Activated naive CD8-positive, alpha-beta T cell treated with anti-CD3 and anti-CD28 coated beads for 36 hours (primary cell): Measurements from ENCODE around the gene RAB13. TPM values are rescaled to one million over a fixed set of nuclear protein-coding genes. Genes with fewer than 3 reads are reported as not detected.

Source experiments
- DNase-seq: peaks from one replicate; pipeline ENCODE4 v3.0.0; 2021
- H3K27ac Mint-ChIP-seq: one replicate; pipeline ENCODE4 v1.8.0; 2022; ENCODE audit warnings: mild to moderate bottlenecking, moderate library complexity, mixed read lengths
- H3K27me3 Mint-ChIP-seq: one replicate; pipeline ENCODE4 v1.8.0; 2022; ENCODE audit warnings: mild to moderate bottlenecking, mixed read lengths
- H3K36me3 Mint-ChIP-seq: one replicate; pipeline ENCODE4 v1.8.0; 2021; ENCODE audit warnings: mild to moderate bottlenecking, mixed read lengths
- H3K4me1 Mint-ChIP-seq: one replicate; pipeline ENCODE4 v1.8.0; 2021; ENCODE audit warnings: mixed read lengths
- H3K4me3 Mint-ChIP-seq: one replicate; pipeline ENCODE4 v1.8.0; 2022; ENCODE audit warnings: mild to moderate bottlenecking, moderate library complexity, mixed read lengths
- H3K9me3 Mint-ChIP-seq: one replicate; pipeline ENCODE4 v1.8.0; 2022; ENCODE audit warnings: mixed read lengths
- total RNA-seq, 2 experiments: library from RNA; stranded (reverse); gene quantifications; one replicate each; pipeline ENCODE4 v1.2.3, GENCODE V29; 2021

The RAB13 gene
- total RNA-seq, 2 experiments from 2014 or later, result 48.7 to 53.5 TPM

DNA sequence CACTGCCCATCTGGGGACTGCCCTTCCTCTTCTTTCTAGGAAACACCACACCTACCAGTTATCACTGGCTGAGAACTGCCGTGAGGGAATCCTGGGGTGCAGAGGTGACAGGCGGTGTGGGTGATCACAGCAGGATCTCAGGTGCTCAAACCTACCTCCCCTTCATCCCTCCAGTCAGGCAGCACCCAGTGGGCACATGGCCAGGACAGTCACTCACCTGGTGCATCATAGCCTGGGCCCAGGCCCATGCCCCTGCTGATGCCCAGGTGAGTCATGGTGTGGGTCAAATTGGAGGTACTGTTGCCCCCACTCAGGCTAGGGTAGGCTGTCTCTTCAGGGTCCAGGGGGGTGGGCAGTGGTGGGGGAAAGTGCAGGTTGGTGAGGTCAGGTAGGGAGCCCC, 34.3 kb downstream of the RAB13 start:
- H3K27ac Mint-ChIP-seq, result no peak overlapping the region
- peaks cover 14% of the 10 kb centered on the region for H3K36me3 Mint-ChIP-seq
- no peak for DNase-seq
- no peak overlapping the region for H3K4me3 Mint-ChIP-seq
- H3K27me3 Mint-ChIP-seq, result no peaks in the 10 kb centered on the region
- no peaks in the 10 kb centered on the region for H3K9me3 Mint-ChIP-seq
- H3K4me1 Mint-ChIP-seq, result peaks cover 29% of the 10 kb centered on the region

DNA sequence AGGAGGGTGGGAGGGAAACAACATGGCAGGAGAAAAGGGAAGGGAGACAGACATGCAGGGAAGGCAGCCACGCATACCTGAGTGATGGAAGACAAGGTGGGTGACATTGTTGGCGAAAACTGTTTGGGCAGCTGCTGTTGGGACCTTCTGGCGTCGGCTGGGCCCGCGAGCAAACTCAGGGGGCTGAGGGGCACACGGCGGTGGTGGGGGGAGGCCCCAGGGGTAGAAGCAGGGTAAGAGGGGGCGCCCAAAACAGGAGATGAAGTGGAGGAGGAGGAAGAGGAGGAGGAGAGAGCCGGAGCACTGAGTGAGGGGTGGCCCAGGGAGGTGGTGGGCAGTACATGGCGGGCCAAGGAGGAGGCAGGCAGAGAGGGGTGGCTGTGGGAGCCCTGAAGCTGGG, 35.0 kb downstream of the RAB13 start:
- Mint-ChIP-seq H3K4me1 (peaks cover 25% of the 10 kb centered on the region), H3K27ac (peak overlapping the region; percentile 50), H3K27me3 (no peaks in the 10 kb centered on the region), H3K9me3 (no peaks in the 10 kb centered on the region), H3K36me3 (peaks cover 13% of the 10 kb centered on the region), H3K4me3 (no peak overlapping the region)
- no peak for DNase-seq

DNA sequence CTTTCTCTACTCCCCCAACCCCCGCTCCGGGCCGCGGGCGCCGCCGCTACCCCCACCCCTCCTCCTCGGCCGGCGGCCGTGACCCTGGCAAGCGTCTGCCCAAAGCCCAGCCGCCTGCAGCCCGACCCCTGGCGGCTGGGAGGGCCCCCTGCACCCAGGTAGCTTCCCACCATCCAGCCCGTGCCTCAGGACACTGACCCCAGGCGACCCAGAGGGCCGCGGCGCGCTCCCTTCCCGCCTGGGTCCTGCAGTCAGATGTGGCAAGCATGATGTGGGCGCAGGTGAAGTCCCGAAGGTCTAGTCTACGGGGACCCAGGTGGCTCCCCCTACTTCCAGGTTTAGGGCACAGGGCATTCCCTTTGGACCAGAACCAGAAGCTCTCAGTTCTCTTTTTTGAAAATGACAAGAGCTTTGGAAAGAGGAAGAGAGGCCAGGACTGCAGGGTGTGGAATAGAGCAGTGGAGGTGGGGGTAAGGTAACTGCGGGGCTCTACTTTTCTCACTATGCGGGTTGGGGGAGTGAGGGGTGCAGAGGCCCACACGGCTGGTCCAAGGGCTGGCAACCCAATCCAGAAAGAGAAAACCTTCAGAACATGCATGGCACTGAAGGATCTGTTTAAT, 39.4 kb downstream of the RAB13 start, which contains the start of gene DENND4B:
TSS of gene DENND4B (minus strand) at position 97 of the 620 bp plus-strand sequence. CDS start 2,344 bp downstream, outside the sequence.
- Mint-ChIP-seq H3K36me3 (peaks cover 25% of the 10 kb centered on the region), H3K4me3 (peak within 1 kb of the TSS; percentile 93), H3K9me3 (no peaks in the 10 kb centered on the region), H3K27ac (peak within 1 kb of the TSS; percentile 95), H3K4me1 (peaks cover 27% of the 10 kb centered on the region), H3K27me3 (no peaks in the 10 kb centered on the region)
- DNase-seq, result peak; percentile 83

DNA sequence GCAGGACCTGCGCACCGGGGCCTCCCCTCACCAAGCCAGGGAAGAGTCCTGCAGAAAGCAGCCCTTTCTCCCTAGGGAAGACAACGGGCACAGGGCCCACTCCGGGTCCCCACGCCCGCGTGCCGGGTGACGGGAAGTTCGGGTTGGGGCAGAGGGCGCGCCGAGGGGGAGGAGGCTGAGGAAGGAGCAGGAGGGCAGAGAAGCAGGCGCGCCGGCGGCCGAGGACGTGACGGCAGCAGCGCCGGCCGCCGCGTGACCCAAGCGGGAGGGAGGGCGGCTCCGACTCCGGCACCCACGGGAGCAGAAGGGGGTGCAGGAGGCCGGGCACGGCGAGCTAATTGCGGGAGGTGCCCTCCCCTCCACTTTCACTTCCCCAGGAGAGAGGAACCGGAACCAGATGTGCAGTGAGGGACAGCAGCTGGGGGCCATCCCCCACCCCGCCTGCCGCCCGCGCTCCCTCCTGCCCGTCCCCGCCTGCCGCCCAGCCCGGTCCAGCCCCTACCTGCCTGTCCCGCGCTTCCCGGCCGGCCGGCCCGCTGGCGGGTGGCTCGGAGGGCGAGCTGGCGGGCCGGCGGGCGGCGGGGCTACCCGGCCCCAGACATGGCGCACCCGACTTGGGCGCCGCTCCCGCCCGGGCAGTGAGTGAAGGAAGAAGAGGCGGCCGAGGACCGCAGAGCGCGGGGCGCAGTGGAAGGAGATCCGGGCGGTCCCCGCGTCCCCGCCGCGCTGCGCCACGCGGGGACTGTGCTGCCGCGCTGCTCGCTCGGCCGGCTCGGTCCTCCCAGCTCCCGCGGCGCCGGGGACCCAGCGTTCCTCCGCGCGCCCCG, 40.1 kb downstream of the RAB13 start:
- Mint-ChIP-seq H3K27me3 (no peaks in the 10 kb centered on the region), H3K36me3 (peaks cover 24% of the 10 kb centered on the region), H3K4me3 (peak overlapping the region; percentile 93), H3K27ac (peak overlapping the region; percentile 95), H3K4me1 (peaks cover 26% of the 10 kb centered on the region), H3K9me3 (no peaks in the 10 kb centered on the region)
- DNase-seq, result peak; percentile 80

DNA sequence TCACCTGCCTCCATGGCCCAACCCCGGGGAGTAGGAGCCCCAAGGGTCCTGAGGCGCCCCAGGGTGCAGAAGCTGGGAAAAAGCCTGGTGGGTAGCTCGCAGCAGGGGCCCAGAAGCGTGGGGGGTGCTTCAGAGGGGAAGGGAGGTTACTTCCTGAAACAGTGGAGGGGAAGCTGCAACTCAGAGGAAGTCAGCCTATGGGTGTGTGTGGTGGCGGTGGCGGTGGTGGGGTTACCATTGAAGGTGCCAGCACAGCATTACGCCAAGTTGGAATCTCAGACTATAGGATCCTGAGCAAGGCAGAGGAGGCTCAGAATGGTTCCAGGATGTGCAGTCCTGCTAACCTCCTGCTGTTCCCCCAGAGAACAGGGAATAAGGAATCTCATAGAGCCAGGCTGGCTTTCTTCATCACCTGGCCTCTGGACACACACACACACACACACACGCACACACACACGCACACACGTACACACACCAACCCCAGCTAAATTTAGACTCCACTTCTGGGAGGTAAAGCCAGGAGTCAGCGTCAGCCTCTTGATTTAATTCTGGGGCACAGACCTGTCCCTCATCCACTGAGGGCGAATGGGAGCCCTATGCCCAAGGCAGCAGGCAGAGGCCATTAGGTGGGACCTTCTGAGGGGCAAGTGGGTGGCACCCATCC, 40.9 kb downstream of the RAB13 start:
- Mint-ChIP-seq H3K27ac (peak overlapping the region; percentile 95), H3K36me3 (peaks cover 25% of the 10 kb centered on the region), H3K4me1 (peaks cover 26% of the 10 kb centered on the region), H3K27me3 (no peaks in the 10 kb centered on the region), H3K9me3 (no peaks in the 10 kb centered on the region), H3K4me3 (peak overlapping the region; percentile 93)
- DNase-seq, result peak; percentile 83

DNA sequence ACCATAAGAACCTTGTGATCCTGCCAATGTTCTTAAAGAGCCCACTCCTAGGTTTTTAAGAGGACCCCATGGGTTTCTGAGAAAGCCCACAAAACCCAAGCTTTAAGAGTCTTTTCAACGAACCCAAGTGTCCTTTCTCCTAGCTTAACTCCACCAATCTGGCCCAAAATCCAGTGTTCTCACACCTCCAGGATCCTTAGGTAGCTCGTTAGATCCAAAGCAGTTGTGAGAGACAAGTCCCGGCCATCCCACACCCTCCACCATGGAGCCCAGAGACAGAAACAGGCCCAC, 41.4 kb downstream of the RAB13 start:
- peak overlapping the region; percentile 93 for H3K4me3 Mint-ChIP-seq
- peak overlapping the region; percentile 95 for H3K27ac Mint-ChIP-seq
- peaks cover 27% of the 10 kb centered on the region for H3K36me3 Mint-ChIP-seq
- no peaks in the 10 kb centered on the region for H3K9me3 Mint-ChIP-seq
- no peak for DNase-seq
- no peaks in the 10 kb centered on the region for H3K27me3 Mint-ChIP-seq
- H3K4me1 Mint-ChIP-seq, result peaks cover 26% of the 10 kb centered on the region

DNA sequence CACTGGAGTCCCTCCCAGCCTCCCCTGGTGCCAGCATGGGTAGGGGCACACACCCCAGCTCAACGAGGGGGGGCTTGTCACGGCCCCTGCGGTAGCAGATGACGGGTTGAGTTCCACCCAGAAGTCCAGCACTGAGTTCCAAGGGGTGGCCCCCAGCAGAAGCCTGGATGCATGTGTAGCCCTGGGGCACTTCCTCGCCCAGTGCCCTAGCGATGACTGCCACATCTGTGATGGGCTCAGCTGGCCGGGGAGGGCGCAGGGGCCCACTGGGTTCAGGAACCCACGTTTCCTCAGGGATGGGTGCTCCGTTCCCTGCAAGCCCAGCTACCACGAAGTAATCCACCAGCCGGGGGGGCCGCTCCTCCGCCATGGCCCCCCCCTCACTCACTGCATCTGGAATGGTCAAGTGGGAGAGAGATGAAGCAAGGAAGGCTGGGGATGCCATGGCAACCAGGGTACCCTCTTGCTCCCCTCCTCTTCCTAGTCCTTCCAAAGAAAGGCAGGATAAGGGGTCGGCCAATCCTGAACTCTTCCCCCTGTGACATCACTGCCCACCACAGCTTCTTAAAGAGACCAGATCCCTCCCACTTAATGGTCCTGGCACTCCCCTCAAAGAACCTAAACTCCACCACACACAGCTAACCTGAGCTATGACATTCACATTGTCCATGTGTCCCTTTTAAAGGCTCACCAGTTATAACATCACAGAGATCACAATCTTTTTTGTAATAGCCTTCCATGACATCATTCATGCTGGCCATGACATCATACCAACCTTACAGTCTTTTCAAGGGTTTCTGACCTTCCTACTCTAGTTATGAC, 41.9 kb downstream of the RAB13 start:
- peak overlapping the region; percentile 93 for H3K4me3 Mint-ChIP-seq
- H3K9me3 Mint-ChIP-seq, result no peaks in the 10 kb centered on the region
- peak overlapping the region; percentile 95 for H3K27ac Mint-ChIP-seq
- peaks cover 27% of the 10 kb centered on the region for H3K36me3 Mint-ChIP-seq
- no peak for DNase-seq
- H3K4me1 Mint-ChIP-seq, result peaks cover 26% of the 10 kb centered on the region
- H3K27me3 Mint-ChIP-seq, result no peaks in the 10 kb centered on the region

DNA sequence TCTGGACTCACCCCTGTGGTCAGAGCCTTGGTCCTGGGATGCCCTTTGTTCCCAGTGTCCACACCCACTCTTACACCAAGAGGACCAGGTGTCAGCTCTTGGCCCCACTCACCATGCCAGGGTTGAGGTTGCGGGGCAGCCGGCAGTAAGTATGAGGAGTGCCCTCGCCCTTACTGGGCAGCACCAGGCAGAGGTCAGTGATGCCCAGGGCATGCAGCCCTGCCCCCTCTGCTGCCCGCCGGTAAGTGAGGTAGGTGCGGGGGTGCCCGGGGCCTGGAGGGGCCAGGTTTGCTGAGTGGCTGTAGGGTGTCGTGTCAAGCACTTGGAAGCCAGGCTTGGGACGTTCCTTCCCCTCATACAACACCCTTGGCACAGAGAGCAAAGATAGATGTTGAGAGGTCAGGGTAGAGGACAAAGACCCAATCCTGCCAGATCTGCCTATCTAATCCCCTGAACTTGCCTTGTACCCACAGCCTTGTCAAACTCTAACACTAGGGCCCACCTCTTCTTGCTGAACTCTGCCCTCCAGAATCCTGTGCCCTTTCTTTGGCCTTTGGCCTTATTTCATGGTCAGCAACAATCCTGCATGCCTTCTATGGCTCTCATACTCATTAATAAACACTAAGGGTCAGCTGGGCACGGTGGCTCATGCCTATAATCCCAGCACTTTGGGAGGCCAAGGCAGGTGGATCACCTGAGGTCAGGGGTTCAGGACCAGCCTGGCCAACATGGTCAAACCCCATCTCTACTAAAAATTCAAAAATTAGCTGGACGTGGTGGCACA, 43.2 kb downstream of the RAB13 start:
- no peak for DNase-seq
- no peaks in the 10 kb centered on the region for H3K27me3 Mint-ChIP-seq
- peaks cover 26% of the 10 kb centered on the region for H3K4me1 Mint-ChIP-seq
- H3K4me3 Mint-ChIP-seq, result no peak overlapping the region
- H3K36me3 Mint-ChIP-seq, result peaks cover 22% of the 10 kb centered on the region
- H3K27ac Mint-ChIP-seq, result peak overlapping the region; percentile 42
- H3K9me3 Mint-ChIP-seq, result no peaks in the 10 kb centered on the region

DNA sequence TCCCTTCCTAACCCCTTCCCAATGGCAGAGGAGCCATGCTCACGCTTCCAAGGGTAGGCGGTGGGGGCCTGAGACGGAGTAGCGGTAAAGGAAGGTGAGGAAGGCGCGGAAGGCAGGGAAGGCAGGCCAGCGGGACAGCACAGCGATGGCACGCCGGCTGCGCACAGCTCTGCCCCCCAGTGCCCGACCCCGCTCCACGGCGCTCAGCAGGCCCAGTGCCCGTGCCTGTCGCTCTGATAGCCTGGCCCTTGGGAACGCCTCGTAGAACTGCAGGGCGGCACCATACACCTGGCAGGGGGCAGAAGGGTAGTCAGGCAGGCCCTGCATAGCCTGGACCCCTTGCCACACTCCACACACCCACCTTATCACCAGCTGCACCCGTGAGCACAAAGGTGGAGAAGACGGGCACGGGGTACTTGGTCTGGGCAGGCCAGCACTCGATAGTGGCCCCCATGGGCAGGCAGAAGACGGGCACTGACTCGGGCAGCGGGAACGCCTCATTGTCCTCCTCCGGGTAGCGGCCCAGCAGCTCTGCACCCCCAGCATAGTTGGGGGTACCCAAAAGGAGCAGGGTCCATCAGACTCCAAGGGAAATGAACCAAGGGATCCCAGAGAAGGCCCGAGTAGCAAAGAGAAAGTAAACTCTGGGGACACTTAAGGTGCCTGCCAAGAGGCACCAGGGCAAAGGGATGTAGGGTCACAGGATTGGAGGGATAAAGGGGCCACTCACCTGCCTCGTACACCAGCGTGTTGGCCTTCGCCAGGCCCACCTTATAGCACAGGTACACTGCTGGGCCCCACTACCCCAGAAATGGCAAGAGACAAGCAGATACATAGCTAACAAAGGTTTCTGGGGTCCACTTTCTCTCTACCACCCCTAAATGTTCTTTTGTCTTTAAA, 44.1 kb downstream of the RAB13 start:
- Mint-ChIP-seq H3K27ac (no peak overlapping the region), H3K4me3 (no peak overlapping the region), H3K9me3 (no peaks in the 10 kb centered on the region), H3K27me3 (no peaks in the 10 kb centered on the region), H3K36me3 (peaks cover 28% of the 10 kb centered on the region), H3K4me1 (peaks cover 24% of the 10 kb centered on the region)
- no peak for DNase-seq

DNA sequence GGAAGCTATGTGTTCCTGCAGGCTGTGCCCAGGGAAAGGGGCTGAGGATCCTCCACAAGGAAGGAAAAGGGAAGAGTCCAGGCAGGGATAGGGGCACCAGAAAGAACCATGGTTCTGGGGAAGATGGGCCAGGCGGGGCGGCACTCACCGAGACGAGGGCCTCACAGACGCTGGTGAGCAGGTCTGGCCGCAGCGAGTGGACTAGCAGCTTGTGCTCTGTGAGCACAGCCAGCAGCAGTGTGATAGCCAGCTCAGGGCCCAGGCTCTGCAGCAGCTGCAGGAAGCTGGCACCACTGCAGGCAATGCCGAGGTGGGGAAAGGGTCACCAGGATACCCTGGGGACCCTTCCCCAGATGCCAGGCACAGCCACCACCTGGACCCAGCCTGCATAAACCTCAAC, 45.4 kb downstream of the RAB13 start:
- no peak for DNase-seq
- Mint-ChIP-seq H3K4me3 (no peak overlapping the region), H3K27me3 (no peaks in the 10 kb centered on the region), H3K27ac (no peak overlapping the region), H3K9me3 (no peaks in the 10 kb centered on the region), H3K36me3 (peaks cover 28% of the 10 kb centered on the region), H3K4me1 (peaks cover 20% of the 10 kb centered on the region)

DNA sequence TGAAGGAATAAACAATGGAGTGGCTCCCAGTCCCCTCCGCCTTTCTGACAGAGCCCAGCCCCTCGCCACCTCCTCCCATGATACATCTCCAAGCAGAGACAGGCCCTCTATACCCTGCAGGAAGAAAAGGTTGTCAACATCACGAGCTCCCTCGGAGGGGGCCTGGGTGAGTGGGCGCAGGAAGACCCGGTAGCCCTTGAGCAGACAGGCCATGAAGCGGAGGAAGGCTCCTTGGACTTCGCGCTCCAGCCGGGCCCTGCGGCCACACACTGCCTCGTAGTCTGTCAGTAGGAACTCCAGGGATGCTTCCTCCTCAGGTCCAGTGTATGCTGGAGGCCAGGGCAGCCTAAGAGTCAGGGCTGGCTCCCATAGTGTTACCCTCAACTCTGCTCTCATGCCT, 46.7 kb downstream of the RAB13 start:
- H3K36me3 Mint-ChIP-seq, result peaks cover 24% of the 10 kb centered on the region
- no peak for DNase-seq
- peaks cover 15% of the 10 kb centered on the region for H3K4me1 Mint-ChIP-seq
- H3K4me3 Mint-ChIP-seq, result no peak overlapping the region
- no peaks in the 10 kb centered on the region for H3K27me3 Mint-ChIP-seq
- no peaks in the 10 kb centered on the region for H3K9me3 Mint-ChIP-seq
- H3K27ac Mint-ChIP-seq, result no peak overlapping the region

DNA sequence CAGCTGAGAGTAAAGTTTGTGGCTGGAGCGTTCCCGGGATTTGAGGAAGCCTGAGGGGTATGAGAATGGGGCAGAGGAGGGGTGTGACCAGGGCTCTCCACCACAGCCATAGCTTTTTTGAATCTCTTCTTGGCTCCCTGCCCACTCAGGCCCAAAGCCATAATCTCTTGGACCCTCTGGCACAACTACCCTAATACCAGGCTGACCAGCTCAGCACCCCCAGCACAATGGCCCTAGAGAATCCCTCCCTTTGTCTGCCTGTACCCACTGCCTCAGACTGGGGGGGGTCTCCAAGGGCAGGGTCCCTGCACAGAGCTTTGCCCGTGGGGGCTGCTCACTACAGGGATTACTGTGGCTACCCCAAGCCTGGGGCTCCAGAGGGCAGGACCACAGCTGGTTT, 47.1 kb downstream of the RAB13 start:
- no peak for DNase-seq
- H3K27me3 Mint-ChIP-seq, result no peaks in the 10 kb centered on the region
- peak overlapping the region; percentile 15 for H3K27ac Mint-ChIP-seq

DNA sequence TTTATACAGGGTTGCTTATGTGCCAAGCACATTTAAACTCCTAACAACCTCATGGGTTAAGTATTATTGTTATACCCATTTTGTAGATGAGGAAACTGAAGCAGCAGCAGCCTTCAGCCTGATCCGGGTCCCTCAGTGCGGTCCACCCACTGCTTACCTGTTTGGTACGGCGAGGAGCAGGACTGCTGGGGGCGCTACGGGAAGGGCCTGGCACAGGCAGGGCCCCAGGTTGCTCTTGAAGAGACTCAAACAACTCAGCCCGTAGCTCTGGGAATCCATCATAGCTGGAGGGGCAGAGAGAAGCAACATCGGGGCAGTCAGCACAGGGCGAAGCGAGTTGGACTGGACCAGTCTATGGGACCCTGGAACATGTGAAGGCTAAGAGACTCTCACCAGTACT, 48.8 kb downstream of the RAB13 start:
- no peaks in the 10 kb centered on the region for H3K4me1 Mint-ChIP-seq
- H3K27ac Mint-ChIP-seq, result no peak overlapping the region
- DNase-seq, result no peak
- H3K4me3 Mint-ChIP-seq, result no peak overlapping the region
- H3K27me3 Mint-ChIP-seq, result no peaks in the 10 kb centered on the region
- peaks cover 13% of the 10 kb centered on the region for H3K36me3 Mint-ChIP-seq
- H3K9me3 Mint-ChIP-seq, result no peaks in the 10 kb centered on the region

More for the DNA sequence above, 47.1 kb downstream of the RAB13 start:
- Mint-ChIP-seq H3K4me3 (no peak overlapping the region), H3K9me3 (no peaks in the 10 kb centered on the region), H3K36me3 (peaks cover 22% of the 10 kb centered on the region), H3K4me1 (peaks cover 12% of the 10 kb centered on the region)
